Measurements from ENCODE around the gene TEAD4.

The TEAD4 gene

DNA sequence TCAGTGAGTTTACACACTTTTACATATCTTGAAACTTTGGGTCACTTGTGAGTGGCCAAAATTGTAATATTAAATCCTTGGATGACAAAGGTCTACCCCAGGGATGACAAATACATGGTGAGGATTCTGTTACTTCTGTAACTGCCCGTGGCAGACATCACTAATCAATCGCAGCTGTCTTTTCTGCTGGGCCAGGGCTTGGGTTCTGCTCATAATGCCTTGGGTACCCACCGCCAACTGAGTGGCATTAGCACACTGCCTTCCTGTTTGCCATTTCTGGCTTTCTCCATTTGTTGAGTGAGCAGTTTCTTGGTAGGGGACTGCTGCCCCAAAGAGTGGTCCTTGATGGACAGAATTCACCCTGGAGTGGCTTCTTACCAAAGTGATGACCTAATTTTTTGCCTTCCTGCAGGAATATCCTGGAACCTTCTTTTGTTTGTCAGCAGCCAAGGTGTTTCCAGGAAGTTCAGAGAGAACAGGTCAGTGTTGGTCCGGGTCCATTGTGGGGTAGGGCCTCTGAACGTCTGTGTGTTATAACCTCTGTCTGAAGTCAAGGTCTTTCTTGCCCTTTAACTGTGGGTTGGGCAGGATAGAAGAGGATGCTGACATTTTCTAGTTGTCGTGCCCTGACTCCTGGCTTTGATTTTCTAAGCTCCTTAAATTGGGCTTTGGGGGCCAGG is 124.2 kb downstream of the TEAD4 start:
- DNase-seq (ENCODE audit: low read depth), result no peak

DNA sequence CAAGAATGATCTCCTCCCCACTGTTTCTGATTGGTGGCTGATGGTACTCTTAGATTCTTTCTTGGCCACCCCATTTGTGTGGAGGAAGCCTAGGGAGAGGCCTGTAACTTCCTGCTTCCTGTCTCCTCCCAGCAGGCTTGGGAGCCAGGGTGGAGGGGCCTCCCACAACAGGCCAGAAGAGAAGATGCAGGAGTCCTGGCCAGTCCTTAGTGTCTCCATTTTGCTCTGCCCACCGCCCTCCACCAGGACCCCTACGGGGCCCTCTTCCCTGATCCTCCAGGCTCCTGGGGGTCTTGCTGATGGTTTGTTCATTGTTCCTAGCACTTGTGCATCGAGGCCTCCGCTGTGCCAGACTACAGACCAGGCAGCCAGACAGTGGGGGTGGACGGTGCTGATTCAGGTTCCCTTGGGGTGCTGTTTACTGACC is 124.7 kb downstream of the TEAD4 start:
- DNase-seq (ENCODE audit: low read depth), result peak; percentile 13

DNA sequence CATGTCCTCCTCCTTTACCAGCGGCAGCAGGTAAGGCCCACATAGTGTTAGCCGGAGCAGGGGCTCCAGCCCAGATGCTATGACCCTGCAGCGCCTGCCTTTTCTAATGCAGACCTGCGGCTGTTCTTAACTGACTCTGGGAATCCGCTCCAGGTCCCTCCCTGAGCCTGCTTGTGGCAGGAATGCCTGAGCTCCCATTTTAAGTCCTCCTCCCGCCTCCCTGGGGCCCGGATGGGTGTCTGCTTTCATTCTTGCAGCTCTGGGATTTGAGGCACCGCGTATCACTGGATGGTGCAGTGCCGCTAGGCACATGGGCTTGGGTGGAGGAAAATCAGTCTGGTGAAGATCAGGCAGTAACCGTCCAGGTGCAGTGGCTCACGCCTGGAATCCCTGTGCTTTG is 125.5 kb downstream of the TEAD4 start:
- no peak for DNase-seq (ENCODE audit: low read depth)

DNA sequence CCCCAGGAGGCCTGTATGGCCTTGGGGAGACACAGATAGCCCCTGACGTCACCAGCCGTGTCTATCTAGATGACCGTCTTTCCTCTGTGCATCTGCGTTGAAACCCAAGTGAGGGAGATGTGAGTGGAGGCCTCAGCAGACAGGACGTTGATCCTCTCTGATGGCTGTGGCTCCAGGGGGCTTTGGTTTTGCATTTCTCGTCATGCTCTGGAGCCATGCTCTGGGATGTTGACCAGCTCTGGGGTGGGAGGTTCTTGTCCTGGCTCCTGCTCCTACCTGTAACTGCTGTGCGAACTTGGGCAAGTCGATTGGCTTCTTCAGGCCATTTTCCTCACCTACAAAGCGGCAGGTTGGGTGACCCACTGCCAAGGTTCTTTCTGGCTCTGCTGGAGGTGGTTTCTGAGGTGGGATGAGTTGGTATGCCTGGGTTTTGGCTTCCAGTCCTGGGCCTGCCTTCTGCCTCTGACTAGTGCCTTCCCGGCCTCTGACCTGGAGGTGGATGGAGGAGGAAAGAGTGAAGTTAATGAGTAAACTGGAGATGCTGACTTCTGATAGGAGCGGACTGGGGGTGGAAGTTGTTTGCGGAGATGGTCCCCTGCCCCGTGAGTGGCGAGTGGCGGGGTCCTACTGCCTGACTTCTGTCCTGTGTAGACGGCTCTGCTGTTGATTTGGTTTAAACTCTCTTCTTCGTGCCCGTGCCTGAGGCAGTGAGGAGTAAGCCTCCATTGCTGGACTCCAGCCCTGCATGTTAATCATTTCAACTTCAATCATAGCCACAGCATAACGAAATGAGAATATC is 126.3 kb downstream of the TEAD4 start:
- DNase-seq (ENCODE audit: low read depth), result no peak

DNA sequence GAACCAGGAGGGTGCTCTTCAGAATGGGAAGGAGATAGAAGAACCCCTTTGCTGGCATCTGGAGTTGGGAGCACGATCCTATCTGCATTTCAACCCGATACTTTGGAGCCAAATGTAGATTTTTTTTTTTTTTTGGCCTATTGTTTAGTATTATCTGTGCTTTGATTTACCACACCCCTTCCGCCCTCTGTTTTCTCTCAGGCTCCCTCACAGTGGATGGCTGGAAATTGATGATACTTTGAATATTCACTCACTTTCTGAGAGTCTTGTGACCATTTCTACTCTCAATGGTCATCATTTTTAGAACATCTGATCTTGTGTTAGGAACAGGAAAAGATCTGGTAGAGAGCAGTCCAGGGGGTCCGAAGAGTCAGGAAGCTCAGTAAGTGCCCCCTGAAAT is 127.0 kb downstream of the TEAD4 start:
- no peak for DNase-seq (ENCODE audit: low read depth)

DNA sequence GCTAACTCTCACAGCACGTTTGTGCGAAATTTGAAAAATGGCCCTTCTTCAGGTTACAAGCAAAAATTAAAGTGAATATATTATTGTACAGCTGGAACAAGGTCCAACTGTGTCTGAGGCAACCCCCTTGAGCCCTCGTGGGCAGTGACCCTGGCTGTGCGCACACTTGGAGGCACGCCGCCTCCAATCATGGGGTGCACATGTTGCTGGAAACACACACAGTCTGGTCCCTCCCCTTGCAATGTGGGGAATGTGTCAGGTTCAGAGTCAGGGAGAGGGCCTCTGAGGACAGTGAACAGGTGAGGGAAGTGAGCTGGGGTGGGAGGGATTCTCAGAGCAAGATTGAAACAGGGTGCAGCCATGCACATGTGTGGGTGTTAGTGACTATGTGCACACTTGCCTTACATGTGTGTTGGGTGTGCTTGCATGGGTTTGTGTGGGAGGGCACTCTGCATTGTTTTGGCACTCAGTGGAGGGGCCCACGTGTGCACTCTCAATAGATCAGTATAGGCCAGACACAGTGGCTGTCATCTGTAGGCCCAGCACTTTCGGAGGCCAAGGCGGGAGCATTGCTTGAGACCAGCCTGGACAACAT is 127.6 kb downstream of the TEAD4 start:
- DNase-seq (ENCODE audit: low read depth), result no peak

DNA sequence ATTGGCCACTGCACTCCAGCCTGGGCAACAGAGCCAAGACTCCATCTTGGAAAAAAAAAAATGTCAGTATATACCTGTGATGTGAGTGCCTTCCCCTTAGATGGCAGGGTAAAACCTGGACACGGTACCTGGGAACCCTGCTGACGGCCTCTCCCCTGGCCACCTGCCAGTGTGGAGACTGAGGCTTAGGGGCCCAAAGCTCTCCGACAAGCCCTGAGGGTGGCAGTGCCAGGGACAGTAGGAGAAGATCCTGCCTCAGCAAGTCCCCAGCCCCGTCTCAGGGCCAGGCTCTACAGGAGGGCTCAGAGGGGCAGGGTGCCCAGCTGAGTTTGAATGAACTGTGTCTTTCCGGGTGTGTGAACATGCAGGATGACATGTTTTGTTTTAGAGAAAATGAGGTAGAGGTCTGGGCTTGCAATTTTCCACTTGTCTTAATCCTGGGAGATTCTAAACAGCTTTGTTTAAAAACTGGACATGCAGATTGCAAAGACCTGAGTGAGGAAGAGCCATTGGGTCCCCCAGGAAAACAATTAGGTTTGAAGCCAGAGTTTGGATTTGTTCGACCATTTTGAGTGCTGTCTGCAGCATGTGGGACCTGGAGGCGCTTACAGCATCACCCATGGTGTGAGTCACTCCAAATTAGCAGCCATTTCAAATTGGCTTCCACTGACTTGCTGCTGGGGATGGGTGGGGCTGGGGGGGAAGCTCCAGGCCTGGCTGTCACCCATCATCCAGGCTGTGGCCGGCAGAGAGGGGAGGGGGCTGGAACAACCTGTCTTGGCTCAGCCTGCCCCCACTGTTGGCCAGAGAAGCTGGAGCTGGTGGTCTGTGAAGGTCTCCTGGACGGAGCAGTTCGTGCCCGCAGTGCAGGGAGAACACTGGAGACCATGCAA is 128.8 kb downstream of the TEAD4 start:
- DNase-seq (ENCODE audit: low read depth), result no peak

DNA sequence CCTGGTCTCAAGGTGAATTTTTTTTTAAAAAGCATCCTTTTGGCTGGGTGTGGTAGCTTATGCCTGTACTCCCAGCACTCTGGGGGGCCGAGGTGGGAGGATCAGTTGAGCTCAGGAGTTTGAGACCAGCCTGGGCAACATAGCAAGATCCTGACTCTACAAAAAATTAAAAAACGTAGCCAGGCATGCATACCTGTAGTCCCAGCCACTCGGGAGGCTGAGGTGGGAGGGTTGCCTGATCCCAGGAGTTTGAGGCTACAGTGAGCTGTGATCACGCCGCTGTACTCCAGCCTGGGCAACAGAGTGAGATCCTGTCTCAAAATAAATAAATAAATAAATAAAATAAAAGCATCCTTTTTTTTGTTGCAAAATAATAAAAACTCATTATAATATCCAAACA is 130.4 kb downstream of the TEAD4 start:
- DNase-seq (ENCODE audit: low read depth), result no peak

All from ELR (cell line).